ENCODE measurements around the gene TJP1.

DNA sequence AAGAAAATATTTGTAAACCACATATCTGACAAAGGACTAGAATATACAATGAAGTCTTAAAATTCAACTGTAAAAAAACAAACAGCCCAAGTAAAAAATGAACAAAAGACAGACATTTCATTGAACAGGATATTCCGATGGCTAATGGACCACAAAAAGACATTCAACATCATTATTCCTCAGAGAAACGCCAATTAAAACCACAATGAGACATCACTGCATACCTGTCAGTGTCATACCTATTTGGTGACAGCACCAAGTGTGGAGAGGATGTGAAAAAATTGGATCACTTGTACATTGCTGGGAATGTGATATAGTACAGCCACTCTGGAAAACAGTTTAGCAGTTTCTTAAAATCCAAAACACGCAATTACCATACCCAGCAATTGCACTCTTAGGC lies 29.9 kb upstream of the TJP1 start:
- TF ChIP-seq GATA3 (IDR thresholded peaks at IDR 0.05; ENCODE audit: low read depth, low read length), result no peak
- TF ChIP-seq GATA2 (IDR thresholded peaks at IDR 0.05; ENCODE audit: low read depth, low read length), result no peak
